Sigmoid colon (tissue), 7 donors: ENCODE measurements around the gene BLNK. TPM values are rescaled to one million over a fixed set of nuclear protein-coding genes. Genes with fewer than 3 reads are reported as not detected.

Source experiments
- DNase-seq: peaks from one replicate; pipeline ENCODE4 v3.0.0-alpha.2; 2019
- H3K27ac ChIP-seq, 4 donors: fragments of 200-600 bp; sonication (generic); one replicate each; pipeline ENCODE4 v1.5.1; 2016 to 2019; ENCODE audit warnings: mild to moderate bottlenecking in 1 of 4
- H3K27me3 ChIP-seq, 3 donors: fragments of 200-600 bp; sonication (generic); one replicate each; pipeline ENCODE4 v1.5.1; 2019; ENCODE audit warnings: mild to moderate bottlenecking in 1 of 3
- H3K36me3 ChIP-seq, 4 donors: fragments of 200-600 bp; sonication (generic); one replicate each; pipeline ENCODE4 v1.5.1; 2016 to 2019
- H3K4me1 ChIP-seq, 4 donors: fragments of 200-600 bp; sonication (generic); one replicate each; pipeline ENCODE4 v1.5.1; 2017 to 2019
- H3K4me3 ChIP-seq, 4 donors: fragments of 200-600 bp; sonication (generic); one replicate each; pipeline ENCODE4 v1.5.1; 2017 to 2019; ENCODE audit warnings: mild to moderate bottlenecking in 2 of 4, moderate library complexity in 1 of 4
- H3K9me3 ChIP-seq, 4 donors: fragments of 200-600 bp in 3 of 4; sonication (generic) in 3 of 4; one replicate each; pipeline versions ENCODE4 v1.5.1 to v1.6.1; 2013 to 2019
- CTCF ChIP-seq, 4 experiments: fragments of 450-650 bp in 3 of 4; fragments of 200-600 bp in 1 of 4; IDR thresholded peaks; one replicate each; pipeline ENCODE4 v1.5.1; 2016 to 2019; ENCODE audit warnings: antibody characterized with exemption in 4 of 4, mild to moderate bottlenecking in 3 of 4, moderate library complexity in 2 of 4
- EP300 ChIP-seq, 4 donors: sonication (generic); formaldehyde crosslinking; IDR thresholded peaks; one replicate each; pipeline ENCODE4 v1.6.1; 2017; ENCODE audit warnings: antibody characterized with exemption in 4 of 4
- POLR2A ChIP-seq, 2 donors: fragments of 450-650 bp; IDR thresholded peaks; one replicate each; pipeline ENCODE4 v1.6.1; 2016; ENCODE audit warnings: antibody characterized with exemption in 2 of 2, mild to moderate bottlenecking in 2 of 2, moderate library complexity in 2 of 2
- POLR2AphosphoS5 ChIP-seq, 4 donors: sonication (generic); formaldehyde crosslinking; IDR thresholded peaks; one replicate each; pipeline ENCODE4 v1.6.1; 2017; ENCODE audit warnings: antibody characterized with exemption in 4 of 4
- WGBS, 2 donors: extraction: QIAGEN DNeasy Blood & Tissue Kit; methylation state at CpG; one replicate each; pipeline ENCODE4 v1.1.7; 2013; 5-methylcytosine and 5-hydroxymethylcytosine counted together
- intact Hi-C: fragments of 100-400 bp; cut with DNase I; formaldehyde crosslinking; loops from one replicate; pipeline ENCODE4 v1.15.1; 2023
- polyA plus RNA-seq, 3 donors: library from polyadenylated mRNA; stranded (reverse); fragments of 200-250 nt; gene quantifications; one replicate each; pipeline ENCODE4 v1.2.3, GENCODE V29; 2013
- total RNA-seq, 4 donors: library from RNA; depleted of rRNA; stranded (reverse); fragments of >200 nt; gene quantifications; one replicate each; pipeline ENCODE4 v1.1.0, GENCODE V29; 2016
- donor health status: healthy with polysubstance abuse.
- donor health status: Bipolar disorder and iron deficiency.
- donor health status: healthy.

BLNK gene
- total and polyA plus RNA-seq, 7 donors: 0.99 to 24.0 (median 2.2) TPM

GRCh38 chr10:96217711-96218110, 53.7 kb downstream of the BLNK start:
- TF ChIP-seq POLR2A (IDR thresholded peaks at IDR 0.05) (no peak), CTCF (IDR thresholded peaks at IDR 0.05) (no peak)
- H3K4me3 ChIP-seq: no peak overlapping the region
- H3K4me1 ChIP-seq: no peaks in the 10 kb centered on the region
- no peak for DNase-seq
- H3K36me3 ChIP-seq: no peaks in the 10 kb centered on the region
- no peak overlapping the region for H3K27ac ChIP-seq
- intact Hi-C loops: no loop called here
- WGBS, 2 donors: 22 to 67% methylated on average over 4 of the region's 4 CpGs
- no peaks in the 10 kb centered on the region for H3K9me3 ChIP-seq
- no peaks in the 10 kb centered on the region for H3K27me3 ChIP-seq

GRCh38 chr10:96216775-96217174, 54.6 kb downstream of the BLNK start:
- no peaks in the 10 kb centered on the region for H3K36me3 ChIP-seq
- 80 to 84% methylated on average over 5 of the region's 5 CpGs for WGBS, 2 donors

GRCh38 chr10:96212911-96213310, 58.5 kb downstream of the BLNK start:
- no peak for DNase-seq
- Histone ChIP-seq H3K36me3 (no peaks in the 10 kb centered on the region), H3K4me3 (no peak overlapping the region), H3K27me3 (no peaks in the 10 kb centered on the region), H3K27ac (no peak overlapping the region), H3K9me3 (no peaks in the 10 kb centered on the region), H3K4me1 (no peaks in the 10 kb centered on the region)
- no peak for TF ChIP-seq POLR2AphosphoS5 (IDR thresholded peaks at IDR 0.05)
- TF ChIP-seq POLR2A (IDR thresholded peaks at IDR 0.05): no peak
- TF ChIP-seq CTCF (IDR thresholded peaks at IDR 0.05): no peak
- no peak for TF ChIP-seq EP300 (IDR thresholded peaks at IDR 0.05)
- WGBS, 2 donors: 93 to 97% methylated on average over 1 of the region's 1 CpG
- intact Hi-C loops: no loop called here

More at GRCh38 chr10:96216775-96217174, 54.6 kb downstream of the BLNK start:
- no peak overlapping the region for H3K27ac ChIP-seq
- no peaks in the 10 kb centered on the region for H3K27me3 ChIP-seq
- no peaks in the 10 kb centered on the region for H3K9me3 ChIP-seq
- intact Hi-C loops: no loop called here
- TF ChIP-seq POLR2A (IDR thresholded peaks at IDR 0.05): no peak
- TF ChIP-seq EP300 (IDR thresholded peaks at IDR 0.05): no peak
- no peak for TF ChIP-seq CTCF (IDR thresholded peaks at IDR 0.05)
- no peak for TF ChIP-seq POLR2AphosphoS5 (IDR thresholded peaks at IDR 0.05)
- H3K4me3 ChIP-seq: no peak overlapping the region
- DNase-seq: no peak
- H3K4me1 ChIP-seq: no peaks in the 10 kb centered on the region

- no peak overlapping the region for H3K4me3 ChIP-seq
- TF ChIP-seq POLR2AphosphoS5 (IDR thresholded peaks at IDR 0.05) (no peak), EP300 (IDR thresholded peaks at IDR 0.05) (no peak), POLR2A (IDR thresholded peaks at IDR 0.05) (no peak), CTCF (IDR thresholded peaks at IDR 0.05) (no peak)
- DNase-seq: no peak
- H3K4me1 ChIP-seq: no peaks in the 10 kb centered on the region
- no peak overlapping the region for H3K27ac ChIP-seq
- H3K27me3 ChIP-seq: no peaks in the 10 kb centered on the region
- H3K9me3 ChIP-seq: no peaks in the 10 kb centered on the region
- no peaks in the 10 kb centered on the region for H3K36me3 ChIP-seq
- intact Hi-C loops: no loop called here
Measured at GRCh38 chr10:96211764-96212163, 59.6 kb downstream of the BLNK start.

GRCh38 chr10:96208946-96209345, 62.4 kb downstream of the BLNK start:
- no peak for DNase-seq
- 15 to 75% methylated on average over 5 of the region's 5 CpGs for WGBS, 2 donors
- no peaks in the 10 kb centered on the region for H3K27me3 ChIP-seq
- no peaks in the 10 kb centered on the region for H3K9me3 ChIP-seq
- H3K36me3 ChIP-seq: no peaks in the 10 kb centered on the region
- intact Hi-C loops: no loop called here
- H3K27ac ChIP-seq: no peak overlapping the region
- TF ChIP-seq POLR2A (IDR thresholded peaks at IDR 0.05) (no peak), CTCF (IDR thresholded peaks at IDR 0.05) (no peak), EP300 (IDR thresholded peaks at IDR 0.05) (no peak), POLR2AphosphoS5 (IDR thresholded peaks at IDR 0.05) (no peak)
- H3K4me3 ChIP-seq: no peak overlapping the region
- no peaks in the 10 kb centered on the region for H3K4me1 ChIP-seq
